ENCODE measurements around the gene ANKRD13B.

Gene ANKRD13B

DNA sequence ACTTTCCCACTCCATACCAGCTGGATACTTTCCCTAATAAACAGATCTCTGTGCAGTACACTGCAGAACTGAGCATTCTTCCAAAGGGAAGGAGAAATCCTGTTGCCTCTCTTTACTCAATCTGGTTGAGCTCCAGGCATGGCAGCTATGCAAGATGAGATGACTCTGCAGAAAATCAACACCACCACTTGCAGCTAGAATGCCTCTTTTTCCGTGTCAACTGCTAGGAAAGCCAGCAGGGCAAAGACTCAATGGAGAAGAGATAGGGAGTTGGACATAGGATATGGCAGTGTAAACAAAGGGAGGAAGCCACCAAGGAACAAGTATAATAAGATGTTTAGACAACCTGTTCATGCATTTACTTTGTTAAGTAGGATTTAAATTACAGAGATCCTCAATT is 70.2 kb downstream of the ANKRD13B start:
- no peak overlapping the region for H3K4me3 ChIP-seq (ENCODE audit: low read depth, low read length)
- TF ChIP-seq, protein P1, sequence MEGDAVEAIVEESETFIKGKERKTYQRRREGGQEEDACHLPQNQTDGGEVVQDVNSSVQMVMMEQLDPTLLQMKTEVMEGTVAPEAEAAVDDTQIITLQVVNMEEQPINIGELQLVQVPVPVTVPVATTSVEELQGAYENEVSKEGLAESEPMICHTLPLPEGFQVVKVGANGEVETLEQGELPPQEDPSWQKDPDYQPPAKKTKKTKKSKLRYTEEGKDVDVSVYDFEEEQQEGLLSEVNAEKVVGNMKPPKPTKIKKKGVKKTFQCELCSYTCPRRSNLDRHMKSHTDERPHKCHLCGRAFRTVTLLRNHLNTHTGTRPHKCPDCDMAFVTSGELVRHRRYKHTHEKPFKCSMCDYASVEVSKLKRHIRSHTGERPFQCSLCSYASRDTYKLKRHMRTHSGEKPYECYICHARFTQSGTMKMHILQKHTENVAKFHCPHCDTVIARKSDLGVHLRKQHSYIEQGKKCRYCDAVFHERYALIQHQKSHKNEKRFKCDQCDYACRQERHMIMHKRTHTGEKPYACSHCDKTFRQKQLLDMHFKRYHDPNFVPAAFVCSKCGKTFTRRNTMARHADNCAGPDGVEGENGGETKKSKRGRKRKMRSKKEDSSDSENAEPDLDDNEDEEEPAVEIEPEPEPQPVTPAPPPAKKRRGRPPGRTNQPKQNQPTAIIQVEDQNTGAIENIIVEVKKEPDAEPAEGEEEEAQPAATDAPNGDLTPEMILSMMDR (IDR thresholded peaks at IDR 0.05; ENCODE audit: low read depth, low read length), result no peak
